Adrenal gland (tissue), 5 donors: Measurements from ENCODE around the gene ID2.

Source experiments
- POLR2A ChIP-seq, 2 donors: fragments of 450-650 bp; IDR thresholded peaks; one replicate each; pipeline ENCODE4 v1.6.1; 2017; ENCODE audit warnings: antibody characterized with exemption in 2 of 2, mild to moderate bottlenecking in 2 of 2, moderate library complexity in 1 of 2
- TF ChIP-seq, protein P1 (sequence below), 6 experiments: fragments of 450-650 bp in 4 of 6; fragments of 200-600 bp in 2 of 6; sonication (generic) in 1 of 6; IDR thresholded peaks; 1 replicate in 5 of 6; 2 replicates in 1 of 6; pipeline versions ENCODE4 v1.5.1 to v1.8.0; 2016 to 2021; ENCODE audit warnings: antibody characterized with exemption in 6 of 6, mild to moderate bottlenecking in 2 of 6, moderate library complexity in 1 of 6
- donor health status: DM: no; HTN: no; CAD: no.

DNA sequence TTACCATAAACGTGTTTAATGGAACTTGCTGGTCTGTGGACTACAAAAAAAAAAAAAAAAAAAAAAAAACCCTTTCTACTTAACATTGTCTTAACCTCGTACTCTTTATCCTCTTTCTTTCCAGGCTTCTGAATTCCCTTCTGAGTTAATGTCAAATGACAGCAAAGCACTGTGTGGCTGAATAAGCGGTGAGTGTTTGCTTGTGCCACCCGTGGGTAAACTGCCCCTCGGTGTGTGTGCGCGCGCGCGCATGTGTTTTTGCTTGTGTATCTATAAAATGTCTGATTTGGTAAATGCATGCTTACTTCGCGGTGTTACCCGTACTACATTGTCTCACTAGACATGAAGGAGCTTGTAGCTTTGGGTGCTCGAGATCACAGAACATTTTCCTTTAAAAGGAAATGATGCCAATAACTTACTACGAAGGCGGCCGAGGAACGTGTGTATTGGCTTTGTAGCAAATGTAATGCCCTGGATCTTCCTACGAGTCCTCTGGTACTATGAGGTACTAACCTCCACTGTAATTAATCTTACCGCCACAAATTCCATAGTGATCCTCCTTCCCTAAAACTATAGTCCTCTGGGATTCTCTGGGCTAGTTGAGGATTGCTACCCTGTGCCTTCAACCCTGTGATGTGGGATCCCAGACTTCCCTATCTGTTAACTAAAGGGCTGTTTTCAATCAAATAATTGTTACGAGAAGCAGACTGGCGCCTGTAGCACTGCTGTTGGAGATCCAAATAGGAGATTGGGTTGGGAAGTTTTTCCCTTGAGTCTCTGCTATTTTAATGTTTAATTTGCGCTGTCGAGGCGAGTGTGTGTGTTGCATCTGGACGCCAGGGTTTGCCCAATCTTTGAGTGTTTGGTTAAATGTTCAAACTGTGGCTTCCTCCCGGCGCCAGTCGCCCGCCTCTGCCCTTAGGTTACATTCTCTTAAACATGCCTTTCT lies 1.1 kb downstream of the ID2 start:
- TF ChIP-seq, protein P1, sequence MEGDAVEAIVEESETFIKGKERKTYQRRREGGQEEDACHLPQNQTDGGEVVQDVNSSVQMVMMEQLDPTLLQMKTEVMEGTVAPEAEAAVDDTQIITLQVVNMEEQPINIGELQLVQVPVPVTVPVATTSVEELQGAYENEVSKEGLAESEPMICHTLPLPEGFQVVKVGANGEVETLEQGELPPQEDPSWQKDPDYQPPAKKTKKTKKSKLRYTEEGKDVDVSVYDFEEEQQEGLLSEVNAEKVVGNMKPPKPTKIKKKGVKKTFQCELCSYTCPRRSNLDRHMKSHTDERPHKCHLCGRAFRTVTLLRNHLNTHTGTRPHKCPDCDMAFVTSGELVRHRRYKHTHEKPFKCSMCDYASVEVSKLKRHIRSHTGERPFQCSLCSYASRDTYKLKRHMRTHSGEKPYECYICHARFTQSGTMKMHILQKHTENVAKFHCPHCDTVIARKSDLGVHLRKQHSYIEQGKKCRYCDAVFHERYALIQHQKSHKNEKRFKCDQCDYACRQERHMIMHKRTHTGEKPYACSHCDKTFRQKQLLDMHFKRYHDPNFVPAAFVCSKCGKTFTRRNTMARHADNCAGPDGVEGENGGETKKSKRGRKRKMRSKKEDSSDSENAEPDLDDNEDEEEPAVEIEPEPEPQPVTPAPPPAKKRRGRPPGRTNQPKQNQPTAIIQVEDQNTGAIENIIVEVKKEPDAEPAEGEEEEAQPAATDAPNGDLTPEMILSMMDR (IDR thresholded peaks at IDR 0.05): peak in 1 of 6 experiments; percentile 10
- TF ChIP-seq POLR2A (IDR thresholded peaks at IDR 0.05): peak; percentile 11 to 38
